ENCODE measurements around the gene ERFE.

GRCh38 chr2:238158018-238158508 is 707 bp upstream of the ERFE start:
- TF ChIP-seq REST (IDR thresholded peaks at IDR 0.05; ENCODE audit: low read depth) (no peak), MAX (IDR thresholded peaks at IDR 0.05) (no peak), TCF12 (IDR thresholded peaks at IDR 0.05; ENCODE audit: low read depth) (no peak), YY1 (IDR thresholded peaks at IDR 0.05; ENCODE audit: low read depth) (no peak), EP300 (IDR thresholded peaks at IDR 0.05; ENCODE audit: borderline replicate concordance) (no peak), CEBPB (IDR thresholded peaks at IDR 0.05) (no peak), NFIC (IDR thresholded peaks at IDR 0.05) (no peak), RAD21 (IDR thresholded peaks at IDR 0.05; ENCODE audit: low read depth) (no peak), FOXM1 (IDR thresholded peaks at IDR 0.05; ENCODE audit: borderline replicate concordance, low read depth) (no peak)
